Measurements from ENCODE around the gene C4orf33. TPM values are rescaled to one million over a fixed set of nuclear protein-coding genes. Genes with fewer than 3 reads are reported as not detected.

Gene C4orf33
- total RNA-seq, 6 experiments from 2014 or later = 3.4 to 9.0 (median 4.2) TPM

- ATAC-seq = no peak
- Histone ChIP-seq H3K4me3 (no peak overlapping the region), H3K36me3 (no peaks in the 10 kb centered on the region), H3K27ac (no peak overlapping the region), H3K9me3 (no peaks in the 10 kb centered on the region), H3K27me3 (no peaks in the 10 kb centered on the region), H3K4me1 (no peaks in the 10 kb centered on the region)
- no peak for TF ChIP-seq CTCF (IDR thresholded peaks at IDR 0.05)
- TF ChIP-seq POLR2A (IDR thresholded peaks at IDR 0.05) = no peak
- 56% methylated on average over 3 of the region's 3 CpGs for WGBS (ENCODE audit: insufficient coverage, low coverage, low lambda C conversion rate, missing lambda C conversion rate)
- no peak for DNase-seq
- intact Hi-C loops (cut with DNase I) = no loop called here
Measured at GRCh38 chr4:129163427-129163826, 67.5 kb downstream of the C4orf33 start.

GRCh38 chr4:129164243-129164642 lies 68.3 kb downstream of the C4orf33 start:
- no peak for ATAC-seq
- intact Hi-C loops (cut with DNase I) = no loop called here
- H3K4me3 ChIP-seq = no peak overlapping the region

More at GRCh38 chr4:129164243-129164642, 68.3 kb downstream of the C4orf33 start:
- no peaks in the 10 kb centered on the region for H3K4me1 ChIP-seq
- TF ChIP-seq POLR2A (IDR thresholded peaks at IDR 0.05) = no peak
- no peak for TF ChIP-seq CTCF (IDR thresholded peaks at IDR 0.05)
- no peak overlapping the region for H3K27ac ChIP-seq
- H3K36me3 ChIP-seq = no peaks in the 10 kb centered on the region
- 59% methylated on average over 3 of the region's 3 CpGs for WGBS (ENCODE audit: insufficient coverage, low coverage, low lambda C conversion rate, missing lambda C conversion rate)
- DNase-seq = no peak
- H3K27me3 ChIP-seq = no peaks in the 10 kb centered on the region
- H3K9me3 ChIP-seq = no peaks in the 10 kb centered on the region

Other genes starting within 250 kb of the C4orf33 start
- 1 to 10 TPM; 2.3 to 5.3 (median 3.7) TPM for gene SCLT1, start 2.6 kb upstream of the C4orf33 start, total RNA-seq

Data from right lobe of liver (tissue), 6 donors.